Ishikawa (cell line): ENCODE results near the gene ACO1.

Experiments
- CEBPB ChIP-seq: IDR thresholded peaks from 2 replicates; pipeline ENCODE4 v1.6.1; 2012
- EP300 ChIP-seq: IDR thresholded peaks from 2 replicates; pipeline ENCODE4 v1.6.1; 2012; ENCODE audit warnings: borderline replicate concordance
- TAF1 ChIP-seq: IDR thresholded peaks from 2 replicates; pipeline ENCODE4 v1.6.1; 2012; ENCODE audit warnings: low read depth, mild to moderate bottlenecking
- TEAD4 ChIP-seq: IDR thresholded peaks from 2 replicates; pipeline ENCODE4 v1.6.1; 2012
- YY1 ChIP-seq: IDR thresholded peaks from 2 replicates; pipeline ENCODE4 v1.6.1; 2012; ENCODE audit warnings: low read depth
- TF ChIP-seq, protein P1 (sequence below): IDR thresholded peaks from 2 replicates; pipeline ENCODE4 v1.6.1; 2012; ENCODE audit warnings: low read depth, mild to moderate bottlenecking

DNA sequence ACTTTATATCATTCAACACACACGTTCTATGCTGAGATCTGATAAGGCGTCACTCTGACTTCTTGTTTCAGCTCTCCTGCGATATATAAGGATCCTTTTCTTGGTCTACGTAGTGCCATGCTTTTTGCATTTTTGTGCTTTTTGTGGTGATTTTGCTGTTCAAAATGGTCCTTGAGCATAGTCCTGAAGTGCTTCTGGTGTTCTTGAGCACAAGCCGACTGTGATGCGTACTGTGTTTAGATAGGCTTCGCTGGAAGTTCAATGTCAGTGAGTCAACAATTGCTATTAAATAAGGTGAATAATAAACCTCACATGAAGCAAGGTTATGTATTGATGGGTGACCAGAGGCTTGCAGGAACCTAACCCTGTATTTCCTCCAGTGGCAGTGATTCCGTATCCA is 46.8 kb downstream of the ACO1 start:
- TF ChIP-seq TEAD4: no peak
- no peak for TF ChIP-seq CEBPB
- TF ChIP-seq TAF1: no peak
- no peak for TF ChIP-seq EP300
- TF ChIP-seq YY1: no peak
- TF ChIP-seq, protein P1, sequence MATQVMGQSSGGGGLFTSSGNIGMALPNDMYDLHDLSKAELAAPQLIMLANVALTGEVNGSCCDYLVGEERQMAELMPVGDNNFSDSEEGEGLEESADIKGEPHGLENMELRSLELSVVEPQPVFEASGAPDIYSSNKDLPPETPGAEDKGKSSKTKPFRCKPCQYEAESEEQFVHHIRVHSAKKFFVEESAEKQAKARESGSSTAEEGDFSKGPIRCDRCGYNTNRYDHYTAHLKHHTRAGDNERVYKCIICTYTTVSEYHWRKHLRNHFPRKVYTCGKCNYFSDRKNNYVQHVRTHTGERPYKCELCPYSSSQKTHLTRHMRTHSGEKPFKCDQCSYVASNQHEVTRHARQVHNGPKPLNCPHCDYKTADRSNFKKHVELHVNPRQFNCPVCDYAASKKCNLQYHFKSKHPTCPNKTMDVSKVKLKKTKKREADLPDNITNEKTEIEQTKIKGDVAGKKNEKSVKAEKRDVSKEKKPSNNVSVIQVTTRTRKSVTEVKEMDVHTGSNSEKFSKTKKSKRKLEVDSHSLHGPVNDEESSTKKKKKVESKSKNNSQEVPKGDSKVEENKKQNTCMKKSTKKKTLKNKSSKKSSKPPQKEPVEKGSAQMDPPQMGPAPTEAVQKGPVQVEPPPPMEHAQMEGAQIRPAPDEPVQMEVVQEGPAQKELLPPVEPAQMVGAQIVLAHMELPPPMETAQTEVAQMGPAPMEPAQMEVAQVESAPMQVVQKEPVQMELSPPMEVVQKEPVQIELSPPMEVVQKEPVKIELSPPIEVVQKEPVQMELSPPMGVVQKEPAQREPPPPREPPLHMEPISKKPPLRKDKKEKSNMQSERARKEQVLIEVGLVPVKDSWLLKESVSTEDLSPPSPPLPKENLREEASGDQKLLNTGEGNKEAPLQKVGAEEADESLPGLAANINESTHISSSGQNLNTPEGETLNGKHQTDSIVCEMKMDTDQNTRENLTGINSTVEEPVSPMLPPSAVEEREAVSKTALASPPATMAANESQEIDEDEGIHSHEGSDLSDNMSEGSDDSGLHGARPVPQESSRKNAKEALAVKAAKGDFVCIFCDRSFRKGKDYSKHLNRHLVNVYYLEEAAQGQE: no peak
